Measurements from ENCODE around the gene AGPAT1. TPM values are rescaled to one million over a fixed set of nuclear protein-coding genes. Genes with fewer than 3 reads are reported as not detected.
"Not testable (repeated sequence)": the region's sequence is repeated elsewhere in the genome, so short reads cannot be mapped to it uniquely, and the experiment has no call there.

AGPAT1 gene
- total RNA-seq, 1 donor from 2014 or later = 81.1 TPM

GRCh38 chr6:32194825-32195651, 19.2 kb upstream of the AGPAT1 start:
- peaks cover 43% of the 10 kb centered on the region for H3K4me1 Mint-ChIP-seq (ENCODE audit: unreplicated experiment)
- peak overlapping the region; percentile 98 for H3K27ac Mint-ChIP-seq (ENCODE audit: unreplicated experiment)
- peak overlapping the region; percentile 77 for H3K4me3 Mint-ChIP-seq (ENCODE audit: unreplicated experiment)
- TF ChIP-seq CTCF (IDR thresholded peaks at IDR 0.05) = peak; percentile 64
- no peaks in the 10 kb centered on the region for H3K27me3 Mint-ChIP-seq (ENCODE audit: unreplicated experiment)
- no peaks in the 10 kb centered on the region for H3K9me3 Mint-ChIP-seq (ENCODE audit: unreplicated experiment)
- DNase-seq (ENCODE audit: extremely low spot score, unreplicated experiment) = no peak
- no peaks in the 10 kb centered on the region for H3K36me3 Mint-ChIP-seq (ENCODE audit: unreplicated experiment)

- Mint-ChIP-seq H3K36me3 (ENCODE audit: unreplicated experiment) (no peaks in the 10 kb centered on the region), H3K4me3 (ENCODE audit: unreplicated experiment) (no peak overlapping the region), H3K9me3 (ENCODE audit: unreplicated experiment) (no peaks in the 10 kb centered on the region), H3K27ac (ENCODE audit: unreplicated experiment) (peak overlapping the region; percentile 98), H3K27me3 (ENCODE audit: unreplicated experiment) (no peaks in the 10 kb centered on the region), H3K4me1 (ENCODE audit: unreplicated experiment) (peaks cover 43% of the 10 kb centered on the region)
- no peak for DNase-seq (ENCODE audit: extremely low spot score, unreplicated experiment)
- no peak for TF ChIP-seq CTCF (IDR thresholded peaks at IDR 0.05)
Observed at GRCh38 chr6:32194388-32194787, 18.5 kb upstream of the AGPAT1 start.

GRCh38 chr6:32193096-32193495, 17.2 kb upstream of the AGPAT1 start:
- not testable (repeated sequence) for H3K27me3 Mint-ChIP-seq (ENCODE audit: unreplicated experiment); H3K9me3 Mint-ChIP-seq (ENCODE audit: unreplicated experiment); H3K36me3 Mint-ChIP-seq (ENCODE audit: unreplicated experiment); H3K4me3 Mint-ChIP-seq (ENCODE audit: unreplicated experiment); DNase-seq (ENCODE audit: extremely low spot score, unreplicated experiment)
- peaks cover 56% of the 10 kb centered on the region for H3K4me1 Mint-ChIP-seq (ENCODE audit: unreplicated experiment)
- H3K27ac Mint-ChIP-seq (ENCODE audit: unreplicated experiment) = peak overlapping the region; percentile 90

GRCh38 chr6:32192608-32193039, 16.7 kb upstream of the AGPAT1 start, which contains the start of gene GPSM3:
TSS of gene GPSM3 (minus strand) at chr6:32192643. CDS start at chr6:32192513, 130 bp downstream.
- peaks cover 58% of the 10 kb centered on the region for H3K4me1 Mint-ChIP-seq (ENCODE audit: unreplicated experiment)
- H3K4me3 Mint-ChIP-seq (ENCODE audit: unreplicated experiment) = peak within 1 kb of the TSS; percentile 36
- no peaks in the 10 kb centered on the region for H3K27me3 Mint-ChIP-seq (ENCODE audit: unreplicated experiment)
- peak within 1 kb of the TSS; percentile 90 for H3K27ac Mint-ChIP-seq (ENCODE audit: unreplicated experiment)
- H3K36me3 Mint-ChIP-seq (ENCODE audit: unreplicated experiment) = peaks cover 3% of the 10 kb centered on the region
- DNase-seq (ENCODE audit: extremely low spot score, unreplicated experiment) = no peak
- no peaks in the 10 kb centered on the region for H3K9me3 Mint-ChIP-seq (ENCODE audit: unreplicated experiment)
- no peak for TF ChIP-seq CTCF (IDR thresholded peaks at IDR 0.05)

- H3K36me3 Mint-ChIP-seq (ENCODE audit: unreplicated experiment) = peaks cover 8% of the 10 kb centered on the region
- no peak for TF ChIP-seq CTCF (IDR thresholded peaks at IDR 0.05)
- no peaks in the 10 kb centered on the region for H3K9me3 Mint-ChIP-seq (ENCODE audit: unreplicated experiment)
- no peak for DNase-seq (ENCODE audit: extremely low spot score, unreplicated experiment)
- H3K4me1 Mint-ChIP-seq (ENCODE audit: unreplicated experiment) = peaks cover 58% of the 10 kb centered on the region
- no peaks in the 10 kb centered on the region for H3K27me3 Mint-ChIP-seq (ENCODE audit: unreplicated experiment)
- peak overlapping the region; percentile 90 for H3K27ac Mint-ChIP-seq (ENCODE audit: unreplicated experiment)
- H3K4me3 Mint-ChIP-seq (ENCODE audit: unreplicated experiment) = peak overlapping the region; percentile 36
Observed at GRCh38 chr6:32191696-32192607, 16.1 kb upstream of the AGPAT1 start.

All from osteocyte (in vitro differentiated cells).